Endothelial cell (in vitro differentiated cells): ENCODE measurements around the gene FBXW7. TPM values are rescaled to one million over a fixed set of nuclear protein-coding genes. Genes with fewer than 3 reads are reported as not detected.
A peak's percentile ranks its signal among the peaks of the same experiment; 100 is the strongest.

Source experiments
- DNase-seq: peaks from one replicate; pipeline ENCODE4 v3.0.0; 2021; ENCODE audit warnings: low spot score
- H3K27ac Mint-ChIP-seq: one replicate; pipeline ENCODE4 v1.8.0; 2021; ENCODE audit warnings: mixed read lengths, inconsistent platforms; ENCODE audit not compliant: unreplicated experiment
- H3K27me3 Mint-ChIP-seq: one replicate; pipeline ENCODE4 v1.8.0; 2021; ENCODE audit warnings: mild to moderate bottlenecking, moderate library complexity, mixed read lengths, inconsistent platforms; ENCODE audit not compliant: unreplicated experiment
- H3K36me3 Mint-ChIP-seq: one replicate; pipeline ENCODE4 v1.8.0; 2021; ENCODE audit warnings: mild to moderate bottlenecking, low read depth, mixed read lengths, inconsistent platforms; ENCODE audit not compliant: unreplicated experiment
- H3K4me1 Mint-ChIP-seq: one replicate; pipeline ENCODE4 v1.8.0; 2021; ENCODE audit warnings: mild to moderate bottlenecking, mixed read lengths, inconsistent platforms; ENCODE audit not compliant: unreplicated experiment
- H3K4me3 Mint-ChIP-seq: one replicate; pipeline ENCODE4 v1.8.0; 2021; ENCODE audit warnings: mild to moderate bottlenecking, mixed read lengths, inconsistent platforms; ENCODE audit not compliant: unreplicated experiment
- H3K9me3 Mint-ChIP-seq: one replicate; pipeline ENCODE4 v1.8.0; 2021; ENCODE audit warnings: mixed read lengths, inconsistent platforms; ENCODE audit not compliant: unreplicated experiment
- microRNA-seq: library from miRNA; unstranded; fragments of <30 nt; microRNA quantifications from one replicate; pipeline ENCODE4, GENCODE V29; 2020; ENCODE audit not compliant: unreplicated experiment
- total RNA-seq: library from RNA; stranded (reverse); fragmentation: NEBNext Ultra II Directional; extraction: Animal tissue kit (Norgen Biotek cat#: 25700); gene quantifications from one replicate; pipeline ENCODE4 v1.2.1, GENCODE V29; 2021; ENCODE audit not compliant: unreplicated experiment
- TF ChIP-seq, protein P1 (sequence below): fragments of 200-600 bp; sonication (generic); IDR thresholded peaks from one replicate; pipeline ENCODE4 v1.5.0; 2021; ENCODE audit warnings: antibody characterized with exemption; ENCODE audit not compliant: unreplicated experiment

The FBXW7 gene
- total RNA-seq, 1 donor from 2014 or later, result 44.7 TPM

DNA sequence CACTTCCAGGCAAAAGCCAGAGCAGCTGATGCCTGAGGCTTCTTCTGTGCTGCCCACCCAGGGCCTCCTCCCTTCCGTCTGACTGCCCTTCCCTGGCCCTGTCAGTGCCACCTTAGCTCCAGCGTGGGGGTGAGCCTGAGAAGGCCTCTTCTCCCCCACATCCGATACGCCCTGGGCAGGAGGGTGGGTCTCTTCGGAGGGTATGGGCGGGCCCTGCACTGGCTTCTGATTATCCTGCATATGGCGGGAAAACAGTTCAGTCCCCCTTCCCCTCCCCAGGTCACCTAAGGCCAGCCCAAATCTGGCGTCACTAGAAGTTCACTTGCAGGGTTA lies 256.7 kb downstream of the FBXW7 start:
- Mint-ChIP-seq H3K9me3 (no peaks in the 10 kb centered on the region), H3K27ac (no peak overlapping the region), H3K27me3 (peaks cover 11% of the 10 kb centered on the region), H3K36me3 (no peaks in the 10 kb centered on the region), H3K4me1 (peaks cover 7% of the 10 kb centered on the region), H3K4me3 (no peak overlapping the region)
- TF ChIP-seq, protein P1, sequence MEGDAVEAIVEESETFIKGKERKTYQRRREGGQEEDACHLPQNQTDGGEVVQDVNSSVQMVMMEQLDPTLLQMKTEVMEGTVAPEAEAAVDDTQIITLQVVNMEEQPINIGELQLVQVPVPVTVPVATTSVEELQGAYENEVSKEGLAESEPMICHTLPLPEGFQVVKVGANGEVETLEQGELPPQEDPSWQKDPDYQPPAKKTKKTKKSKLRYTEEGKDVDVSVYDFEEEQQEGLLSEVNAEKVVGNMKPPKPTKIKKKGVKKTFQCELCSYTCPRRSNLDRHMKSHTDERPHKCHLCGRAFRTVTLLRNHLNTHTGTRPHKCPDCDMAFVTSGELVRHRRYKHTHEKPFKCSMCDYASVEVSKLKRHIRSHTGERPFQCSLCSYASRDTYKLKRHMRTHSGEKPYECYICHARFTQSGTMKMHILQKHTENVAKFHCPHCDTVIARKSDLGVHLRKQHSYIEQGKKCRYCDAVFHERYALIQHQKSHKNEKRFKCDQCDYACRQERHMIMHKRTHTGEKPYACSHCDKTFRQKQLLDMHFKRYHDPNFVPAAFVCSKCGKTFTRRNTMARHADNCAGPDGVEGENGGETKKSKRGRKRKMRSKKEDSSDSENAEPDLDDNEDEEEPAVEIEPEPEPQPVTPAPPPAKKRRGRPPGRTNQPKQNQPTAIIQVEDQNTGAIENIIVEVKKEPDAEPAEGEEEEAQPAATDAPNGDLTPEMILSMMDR, result no peak
- no peak for DNase-seq

DNA sequence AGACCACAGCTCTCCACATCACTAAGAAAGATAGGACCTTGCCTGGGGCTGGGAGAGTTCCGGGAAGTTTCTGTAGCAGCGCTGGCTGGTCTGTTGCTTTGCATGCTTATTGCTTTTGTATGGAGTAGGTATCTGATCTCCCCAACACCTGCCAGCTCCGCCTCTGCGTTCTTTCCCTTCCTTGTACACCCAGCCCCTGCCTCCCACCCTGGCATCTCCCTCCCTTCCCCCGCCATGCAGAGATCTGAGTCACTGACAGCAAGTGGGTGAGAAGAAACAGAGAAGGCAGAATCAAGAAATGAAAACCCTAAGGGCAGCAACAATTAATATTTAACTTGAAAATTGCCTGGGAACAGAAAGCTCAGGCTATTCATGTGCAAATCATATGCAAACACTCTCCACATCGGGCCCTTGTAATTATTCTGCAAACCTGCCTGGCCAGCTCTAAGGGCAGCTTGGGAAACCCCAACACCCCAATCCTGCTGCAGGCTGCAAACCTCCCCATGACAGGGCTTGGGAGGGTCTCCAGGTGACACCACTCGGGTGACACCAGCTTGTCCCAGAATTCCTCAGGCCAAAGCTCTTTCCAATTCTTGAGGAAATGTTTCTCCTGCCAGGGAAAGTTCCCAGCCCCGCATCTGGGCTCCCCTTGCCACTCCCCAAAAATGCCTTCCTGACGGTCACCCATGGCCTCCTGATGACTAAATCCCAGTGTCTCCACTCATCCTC lies 257.2 kb downstream of the FBXW7 start:
- H3K27me3 Mint-ChIP-seq, result peaks cover 11% of the 10 kb centered on the region
- H3K36me3 Mint-ChIP-seq, result no peaks in the 10 kb centered on the region
- TF ChIP-seq, protein P1, result no peak
- H3K9me3 Mint-ChIP-seq, result no peaks in the 10 kb centered on the region
- no peak for DNase-seq
- peaks cover 7% of the 10 kb centered on the region for H3K4me1 Mint-ChIP-seq
- no peak overlapping the region for H3K27ac Mint-ChIP-seq
- no peak overlapping the region for H3K4me3 Mint-ChIP-seq

DNA sequence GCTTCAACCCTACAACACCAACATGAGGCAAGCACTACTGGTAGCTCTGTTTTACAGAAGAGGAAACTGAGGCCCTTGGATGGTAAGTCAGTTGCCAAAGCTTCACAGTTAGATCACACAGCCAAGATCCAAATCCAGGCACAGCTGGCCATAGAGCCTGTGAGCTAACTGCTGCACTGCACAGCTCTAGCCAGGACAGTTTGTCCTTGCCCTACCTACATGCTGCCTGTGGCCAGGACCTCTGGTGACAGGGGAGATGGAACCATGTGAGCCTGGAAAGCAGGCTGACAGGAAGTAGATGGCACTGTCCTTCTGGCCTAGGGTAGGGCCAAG lies 257.8 kb downstream of the FBXW7 start:
- H3K4me1 Mint-ChIP-seq, result peaks cover 7% of the 10 kb centered on the region
- no peaks in the 10 kb centered on the region for H3K36me3 Mint-ChIP-seq
- H3K27ac Mint-ChIP-seq, result no peak overlapping the region

DNA sequence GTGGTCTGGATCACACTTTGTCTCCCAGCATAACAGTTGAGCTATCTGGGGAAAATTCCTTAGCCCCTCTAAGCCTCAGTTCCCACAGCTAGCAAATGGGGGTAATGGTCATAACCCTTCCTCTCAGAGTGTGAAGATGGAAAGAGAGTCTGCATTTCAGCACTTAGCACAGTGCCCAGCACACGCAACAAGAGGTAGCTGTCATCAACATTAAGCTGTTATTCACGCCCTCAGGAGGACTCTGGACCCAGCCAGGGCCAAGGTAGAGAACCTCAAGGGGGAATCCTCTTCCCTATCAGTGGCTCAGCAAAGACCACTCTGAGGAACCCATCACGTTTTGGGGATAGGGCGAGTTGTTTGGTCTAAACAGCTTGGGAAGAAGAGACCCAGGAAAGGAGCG lies 258.6 kb downstream of the FBXW7 start:
- peaks cover 7% of the 10 kb centered on the region for H3K4me1 Mint-ChIP-seq

More for the DNA sequence above, 257.8 kb downstream of the FBXW7 start:
- no peak overlapping the region for H3K4me3 Mint-ChIP-seq
- H3K27me3 Mint-ChIP-seq, result peaks cover 11% of the 10 kb centered on the region
- no peak for DNase-seq
- TF ChIP-seq, protein P1, result no peak
- H3K9me3 Mint-ChIP-seq, result no peaks in the 10 kb centered on the region

DNA sequence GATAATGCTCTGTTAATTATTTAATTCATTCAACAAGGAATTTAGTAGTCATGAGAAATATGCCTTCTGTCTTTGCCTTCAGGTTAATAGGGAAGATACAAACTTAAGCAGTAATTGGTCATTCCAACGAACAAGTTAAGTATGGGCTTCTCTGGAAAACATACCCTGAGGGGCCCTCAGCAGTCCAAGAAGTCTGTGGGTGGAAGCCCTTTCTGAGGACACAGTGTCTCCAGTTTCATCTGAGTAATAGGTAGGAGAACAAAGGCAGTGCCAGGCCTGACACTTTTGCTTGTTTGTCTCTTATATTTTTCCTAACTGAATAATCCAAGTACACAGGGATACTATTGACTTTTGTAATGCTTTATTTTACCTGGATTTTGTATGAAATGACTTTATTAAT lies 262.5 kb downstream of the FBXW7 start:
- Mint-ChIP-seq H3K27ac (no peak overlapping the region), H3K27me3 (peaks cover 7% of the 10 kb centered on the region), H3K4me3 (no peak overlapping the region), H3K9me3 (no peaks in the 10 kb centered on the region), H3K4me1 (no peaks in the 10 kb centered on the region), H3K36me3 (no peaks in the 10 kb centered on the region)
- TF ChIP-seq, protein P1, result no peak
- no peak for DNase-seq

More for the DNA sequence above, 258.6 kb downstream of the FBXW7 start:
- DNase-seq, result no peak
- Mint-ChIP-seq H3K9me3 (no peaks in the 10 kb centered on the region), H3K36me3 (no peaks in the 10 kb centered on the region), H3K4me3 (no peak overlapping the region), H3K27me3 (peaks cover 11% of the 10 kb centered on the region), H3K27ac (no peak overlapping the region)
- TF ChIP-seq, protein P1, result no peak

Small RNAs within 50 kb of the gene (microRNA-seq; reads per million reads assigned to microRNA genes)
- 2.4 reads per million, percentile 33 among the genes with 10 or more reads in this experiment for gene MIR3140

Other genes starting within 250 kb of the FBXW7 start
- gene TMEM154, start 143.9 kb upstream of the FBXW7 start, total RNA-seq, result 6.7 TPM
- 1.3 TPM for gene TIGD4, start 243.6 kb upstream of the FBXW7 start, total RNA-seq
- 41.6 TPM for gene ARFIP1, start 243.9 kb upstream of the FBXW7 start, total RNA-seq